Activated CD8-positive, alpha-beta memory T cell treated with anti-CD3 and anti-CD28 coated beads for 1 hour (primary cell): Measurements from ENCODE around the gene NT5C3A.
"Not testable (repeated sequence)": the region's sequence is repeated elsewhere in the genome, so short reads cannot be mapped to it uniquely, and the experiment has no call there.

Experiments
- DNase-seq, 2 donors: peaks; one replicate each; pipeline ENCODE4 v3.0.0-alpha.2; 2020; ENCODE audit warnings: low read depth in 1 of 2; ENCODE audit errors: extremely low read depth in 1 of 2

NT5C3A gene

DNA sequence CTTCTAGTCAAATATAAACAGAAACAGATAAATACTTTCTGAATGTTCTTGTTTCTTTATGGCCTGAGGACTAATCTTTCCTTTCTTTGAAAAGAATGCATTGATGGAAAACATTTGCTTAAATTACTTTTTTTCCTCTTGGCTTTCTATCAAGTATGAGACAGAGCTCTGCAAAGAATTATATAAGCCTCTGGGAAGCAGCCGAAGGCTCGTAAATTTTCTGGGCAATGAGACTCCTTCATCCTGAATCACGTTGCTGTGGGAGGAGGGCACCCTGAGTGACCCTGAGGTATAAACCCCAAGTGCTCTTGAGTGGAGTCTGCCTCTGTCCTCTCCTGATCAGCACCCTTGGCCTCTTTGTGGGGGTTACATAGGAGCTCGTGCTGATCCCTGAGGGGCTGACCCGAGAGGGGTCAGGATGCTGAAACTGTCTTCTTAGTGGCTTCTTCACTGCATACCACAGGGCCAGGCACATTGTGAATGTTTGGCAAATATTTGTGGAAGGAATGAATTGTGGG lies 71.4 kb downstream of the NT5C3A start:
- DNase-seq = not testable (repeated sequence)

DNA sequence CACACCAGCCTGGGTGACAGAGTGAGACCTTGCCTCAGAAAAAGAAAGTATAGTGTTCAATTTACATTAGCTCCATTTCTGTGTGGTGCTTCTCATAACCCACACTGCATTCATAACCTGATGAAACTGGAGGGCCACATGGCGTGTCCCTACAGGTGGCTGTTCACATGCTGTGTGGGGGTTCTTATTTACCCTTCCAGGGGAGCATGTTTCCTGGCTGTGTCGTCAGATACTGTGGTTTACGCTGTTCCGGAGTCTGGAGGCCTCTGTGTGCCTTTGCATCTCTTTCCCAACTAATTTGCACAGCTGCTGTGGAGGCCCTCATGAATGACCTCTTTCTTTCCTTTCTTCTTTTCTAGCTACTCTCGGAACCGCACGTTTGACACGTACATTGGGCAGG lies 74.4 kb downstream of the NT5C3A start:
- not testable (repeated sequence) for DNase-seq

DNA sequence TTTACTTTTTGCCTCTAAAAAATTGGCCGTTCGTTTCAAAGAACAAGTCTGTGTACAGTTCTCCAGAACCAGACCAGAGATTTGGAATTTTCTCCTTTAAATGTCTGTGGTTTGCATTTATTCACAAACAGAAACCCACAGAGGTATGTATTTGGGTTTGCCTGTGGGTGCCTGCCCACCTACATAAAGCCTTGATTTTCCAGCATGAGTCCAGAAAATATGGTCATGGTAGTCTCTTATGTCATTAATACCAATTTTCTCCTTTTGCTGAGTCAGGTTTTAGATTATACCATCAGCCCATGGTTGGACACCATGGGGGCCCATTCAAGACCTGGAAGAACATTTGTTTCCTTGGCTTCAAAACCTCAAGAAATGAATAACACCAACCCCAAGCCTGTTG lies 82.7 kb downstream of the NT5C3A start:
- DNase-seq = not testable (repeated sequence)

DNA sequence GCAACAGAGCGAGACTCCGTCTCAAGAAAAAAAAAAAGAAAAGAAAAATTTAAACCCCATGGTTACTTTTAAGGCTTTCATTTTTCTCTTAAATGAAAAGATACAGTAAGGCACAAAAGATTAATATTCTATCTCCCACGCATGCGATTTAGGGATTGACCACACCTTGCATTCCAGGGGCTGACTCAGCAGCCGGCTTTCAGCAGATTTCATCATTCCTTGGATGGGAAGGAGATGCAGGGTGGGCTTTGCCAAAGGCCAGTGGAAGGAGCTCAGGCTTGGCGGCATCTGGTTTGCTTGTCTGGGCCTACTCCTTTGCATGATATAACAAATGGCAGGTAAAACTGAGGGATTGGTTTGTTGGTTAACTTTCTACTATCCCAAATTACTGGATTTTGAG lies 83.3 kb downstream of the NT5C3A start:
- not testable (repeated sequence) for DNase-seq

DNA sequence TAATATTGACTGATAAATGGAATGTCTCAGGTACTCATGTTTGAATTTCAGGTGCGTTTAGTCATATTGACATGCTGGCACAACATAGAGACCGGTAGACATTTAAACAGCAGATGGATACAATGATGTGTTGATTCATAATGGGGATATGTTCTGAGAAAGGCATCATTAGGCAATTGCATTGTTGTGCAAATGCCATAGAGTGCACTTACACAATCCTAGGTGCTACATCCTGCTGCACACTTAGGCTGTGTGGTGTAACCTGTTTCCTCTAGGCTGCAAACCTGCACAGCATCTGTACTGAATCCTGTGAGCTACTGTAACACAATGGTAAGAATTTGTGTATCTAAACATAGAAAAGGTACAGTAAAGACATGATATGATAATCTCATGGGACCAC lies 85.4 kb downstream of the NT5C3A start:
- DNase-seq = not testable (repeated sequence)

DNA sequence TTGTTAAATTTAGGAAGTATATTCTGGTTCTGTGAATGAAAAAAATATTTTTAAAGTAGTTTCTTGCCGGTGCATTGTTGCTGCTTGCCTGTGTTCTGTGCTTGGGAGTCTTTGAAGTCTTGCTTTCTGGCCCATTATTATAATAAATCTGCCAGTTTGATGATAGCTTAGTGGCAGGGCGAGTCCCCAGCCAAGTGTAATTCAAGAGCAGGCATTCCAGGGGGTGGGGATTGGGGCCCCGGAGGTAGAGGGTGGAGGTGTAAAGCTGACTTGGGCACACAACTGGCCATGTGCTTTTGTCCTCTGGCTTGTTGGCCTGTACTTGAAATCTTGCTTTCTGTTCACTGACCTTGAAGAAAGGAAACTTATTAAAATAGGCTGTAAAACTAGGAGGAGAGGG lies 90.6 kb downstream of the NT5C3A start:
- not testable (repeated sequence) for DNase-seq

DNA sequence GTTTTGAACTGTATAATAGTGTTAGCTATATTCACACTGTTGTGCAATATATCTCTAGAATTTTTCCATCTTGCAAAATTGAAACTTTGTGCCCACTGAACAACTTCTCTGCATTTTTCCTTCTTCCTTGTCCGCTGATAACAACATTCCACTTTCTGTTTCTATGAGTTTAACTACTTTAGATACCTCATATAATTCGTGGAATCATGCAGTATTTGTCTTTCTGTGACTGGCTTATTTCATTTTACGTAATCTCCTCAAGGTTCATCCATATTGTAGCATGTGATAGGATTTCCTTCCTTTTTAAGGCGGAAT lies 95.4 kb downstream of the NT5C3A start:
- DNase-seq = not testable (repeated sequence)

DNA sequence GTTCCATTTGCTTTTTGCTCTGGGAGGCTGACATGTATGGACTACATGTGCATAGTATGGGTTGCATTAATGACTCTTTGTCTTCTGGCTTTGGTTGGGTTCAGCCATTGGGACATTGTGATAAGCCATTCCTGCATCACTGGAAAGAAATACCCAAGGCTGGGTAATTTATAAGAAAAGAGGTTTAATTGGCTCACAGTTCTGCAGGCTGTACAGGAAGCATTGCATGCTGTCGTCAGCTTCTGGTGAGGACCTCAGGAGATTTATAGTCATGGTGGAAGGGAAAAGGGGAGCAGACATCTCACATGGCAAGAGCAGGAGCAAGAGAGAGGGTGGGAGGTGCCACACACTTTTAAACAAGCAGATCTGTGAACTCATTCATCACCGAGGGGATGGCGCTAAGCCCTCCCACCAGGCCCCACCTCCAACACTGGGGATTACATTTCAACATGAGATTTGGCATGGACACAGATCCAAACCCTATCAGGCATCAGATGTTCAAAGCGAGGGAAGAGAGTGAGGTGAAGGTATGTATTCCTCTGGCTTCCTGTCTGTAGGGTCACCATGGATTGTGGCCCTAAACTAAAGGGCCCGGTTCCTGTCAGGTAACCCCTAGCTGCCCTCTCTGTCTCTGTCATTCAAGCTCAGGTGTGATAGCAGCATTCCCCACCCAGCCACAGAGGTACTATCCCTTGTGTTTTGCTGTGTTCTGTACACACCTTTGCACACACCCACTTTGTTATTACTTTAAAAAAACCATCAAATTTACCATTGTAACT lies 95.9 kb downstream of the NT5C3A start:
- DNase-seq = not testable (repeated sequence)

DNA sequence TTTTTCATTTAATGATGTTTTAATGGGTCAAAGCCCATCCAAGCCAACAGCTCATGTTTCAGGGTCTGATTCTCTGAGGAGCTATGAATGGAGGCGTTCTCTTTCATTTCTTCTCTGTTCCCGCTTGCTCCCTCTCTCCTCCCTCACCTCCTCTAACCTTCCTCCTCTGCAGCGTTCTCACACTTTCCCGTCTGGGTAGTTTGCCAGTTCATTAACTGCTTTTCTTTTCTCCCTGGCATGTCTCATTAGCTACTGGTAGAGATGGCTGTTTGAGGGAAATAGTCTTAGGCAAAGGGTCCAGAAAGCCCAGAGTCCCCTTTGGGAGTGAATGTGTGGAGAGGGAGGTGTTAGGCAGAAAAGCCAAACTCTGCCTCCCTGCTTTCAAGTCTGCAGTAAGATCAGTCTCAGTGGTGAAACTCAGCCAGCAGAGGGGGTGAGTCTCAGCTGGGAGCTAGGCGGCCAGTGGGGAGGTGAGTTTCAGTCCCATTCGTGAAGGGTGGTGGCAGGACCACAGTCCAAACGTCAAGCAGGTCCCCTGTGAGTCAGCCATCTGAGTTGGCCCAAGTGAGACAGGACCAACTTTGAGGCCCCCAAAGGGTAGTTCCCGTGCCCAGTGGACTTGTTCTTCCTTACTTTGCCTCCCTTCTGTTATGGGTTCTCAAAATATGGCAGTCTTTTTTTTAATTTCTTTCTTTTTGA lies 98.0 kb downstream of the NT5C3A start:
- not testable (repeated sequence) for DNase-seq
